ENCODE results near the gene PHACTR1. TPM values are rescaled to one million over a fixed set of nuclear protein-coding genes. Genes with fewer than 3 reads are reported as not detected.

PHACTR1 gene
- total and polyA plus RNA-seq, 9 of the 15 experiments (the other 6 are each of a cell fraction or from before 2014, with no cell fraction given), result 11.5 to 32.6 (median 22.0) TPM

- TF ChIP-seq ZNF639 (CRISPR knock-in tag; conservative IDR thresholded peaks at IDR 0.05 in 1 of 2, IDR thresholded peaks at IDR 0.05 in 1 of 2) (no peak), ATF1 (CRISPR knock-in tag; IDR thresholded peaks at IDR 0.05) (no peak), ATF1 (tag; IDR thresholded peaks at IDR 0.05) (0 out of 2 replicates have a peak, but pooled peaks have one; percentile 7), SFPQ (IDR thresholded peaks at IDR 0.05; ENCODE audit: low read depth, low read length) (no peak), NUFIP1 (IDR thresholded peaks at IDR 0.05; ENCODE audit: partially characterized antibody) (no peak), JUND (IDR thresholded peaks at IDR 0.05; ENCODE audit: borderline replicate concordance, low read depth, low read length) (peak; percentile 43; the same call in 1 of the 2 replicates), JUND (tag; IDR thresholded peaks at IDR 0.05; ENCODE audit: borderline replicate concordance, low read depth, low read length) (peak; percentile 87; the same call in 2 of the 3 replicates), ILK (tag; IDR thresholded peaks at IDR 0.05; ENCODE audit: borderline replicate concordance, low read depth) (no peak), ZNF384 (IDR thresholded peaks at IDR 0.05; ENCODE audit: low read depth, low read length) (peak; percentile 42; the same call in 1 of the 2 replicates), CREM (IDR thresholded peaks at IDR 0.05; ENCODE audit: low read depth) (no peak), MAFF (IDR thresholded peaks at IDR 0.05; ENCODE audit: low read length) (peak; percentile 59; the same call in 1 of the 2 replicates), SNIP1 (IDR thresholded peaks at IDR 0.05; ENCODE audit: low read depth) (no peak), RBM22 (IDR thresholded peaks at IDR 0.05; ENCODE audit: low read depth, low read length, poor library complexity, severe bottlenecking) (no peak), ZBTB17 (CRISPR knock-in tag; IDR thresholded peaks at IDR 0.05) (no peak), RFX5 (IDR thresholded peaks at IDR 0.05; ENCODE audit: low read depth, low read length) (no peak), C11orf30 (IDR thresholded peaks at IDR 0.05; ENCODE audit: low read depth) (peak; percentile 83), SPI1 (IDR thresholded peaks at IDR 0.05; ENCODE audit: borderline replicate concordance, low read depth, low read length) (peak; percentile 48; the same call in 1 of the 2 replicates), TAF15 (IDR thresholded peaks at IDR 0.05; ENCODE audit: low read depth, low read length) (no peak), ZNF436 (CRISPR knock-in tag; IDR thresholded peaks at IDR 0.05) (no peak), RBM14 (IDR thresholded peaks at IDR 0.05; ENCODE audit: borderline replicate concordance, insufficient read depth, low read depth, low read length) (no peak), PHB2 (IDR thresholded peaks at IDR 0.05; ENCODE audit: low read depth) (no peak)
- TF ChIP-seq, protein P1, sequence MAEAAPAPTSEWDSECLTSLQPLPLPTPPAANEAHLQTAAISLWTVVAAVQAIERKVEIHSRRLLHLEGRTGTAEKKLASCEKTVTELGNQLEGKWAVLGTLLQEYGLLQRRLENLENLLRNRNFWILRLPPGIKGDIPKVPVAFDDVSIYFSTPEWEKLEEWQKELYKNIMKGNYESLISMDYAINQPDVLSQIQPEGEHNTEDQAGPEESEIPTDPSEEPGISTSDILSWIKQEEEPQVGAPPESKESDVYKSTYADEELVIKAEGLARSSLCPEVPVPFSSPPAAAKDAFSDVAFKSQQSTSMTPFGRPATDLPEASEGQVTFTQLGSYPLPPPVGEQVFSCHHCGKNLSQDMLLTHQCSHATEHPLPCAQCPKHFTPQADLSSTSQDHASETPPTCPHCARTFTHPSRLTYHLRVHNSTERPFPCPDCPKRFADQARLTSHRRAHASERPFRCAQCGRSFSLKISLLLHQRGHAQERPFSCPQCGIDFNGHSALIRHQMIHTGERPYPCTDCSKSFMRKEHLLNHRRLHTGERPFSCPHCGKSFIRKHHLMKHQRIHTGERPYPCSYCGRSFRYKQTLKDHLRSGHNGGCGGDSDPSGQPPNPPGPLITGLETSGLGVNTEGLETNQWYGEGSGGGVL (CRISPR knock-in tag; IDR thresholded peaks at IDR 0.05), result no peak
- TF ChIP-seq, protein P2, sequence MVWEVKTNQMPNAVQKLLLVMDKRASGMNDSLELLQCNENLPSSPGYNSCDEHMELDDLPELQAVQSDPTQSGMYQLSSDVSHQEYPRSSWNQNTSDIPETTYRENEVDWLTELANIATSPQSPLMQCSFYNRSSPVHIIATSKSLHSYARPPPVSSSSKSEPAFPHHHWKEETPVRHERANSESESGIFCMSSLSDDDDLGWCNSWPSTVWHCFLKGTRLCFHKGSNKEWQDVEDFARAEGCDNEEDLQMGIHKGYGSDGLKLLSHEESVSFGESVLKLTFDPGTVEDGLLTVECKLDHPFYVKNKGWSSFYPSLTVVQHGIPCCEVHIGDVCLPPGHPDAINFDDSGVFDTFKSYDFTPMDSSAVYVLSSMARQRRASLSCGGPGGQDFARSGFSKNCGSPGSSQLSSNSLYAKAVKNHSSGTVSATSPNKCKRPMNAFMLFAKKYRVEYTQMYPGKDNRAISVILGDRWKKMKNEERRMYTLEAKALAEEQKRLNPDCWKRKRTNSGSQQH (CRISPR knock-in tag; IDR thresholded peaks at IDR 0.05), result no peak
Observed at GRCh38 chr6:13063300-13063918, 346.8 kb downstream of the PHACTR1 start (continued).
